GM15510 (cell line): Measurements from ENCODE around the gene CTDP1.

Experiments
- POLR2A ChIP-seq: IDR thresholded peaks from 3 replicates; pipeline ENCODE4 v1.6.1; 2011; ENCODE audit warnings: borderline replicate concordance; ENCODE audit not compliant: insufficient read length; ENCODE audit errors: extremely low read depth

Gene CTDP1

DNA sequence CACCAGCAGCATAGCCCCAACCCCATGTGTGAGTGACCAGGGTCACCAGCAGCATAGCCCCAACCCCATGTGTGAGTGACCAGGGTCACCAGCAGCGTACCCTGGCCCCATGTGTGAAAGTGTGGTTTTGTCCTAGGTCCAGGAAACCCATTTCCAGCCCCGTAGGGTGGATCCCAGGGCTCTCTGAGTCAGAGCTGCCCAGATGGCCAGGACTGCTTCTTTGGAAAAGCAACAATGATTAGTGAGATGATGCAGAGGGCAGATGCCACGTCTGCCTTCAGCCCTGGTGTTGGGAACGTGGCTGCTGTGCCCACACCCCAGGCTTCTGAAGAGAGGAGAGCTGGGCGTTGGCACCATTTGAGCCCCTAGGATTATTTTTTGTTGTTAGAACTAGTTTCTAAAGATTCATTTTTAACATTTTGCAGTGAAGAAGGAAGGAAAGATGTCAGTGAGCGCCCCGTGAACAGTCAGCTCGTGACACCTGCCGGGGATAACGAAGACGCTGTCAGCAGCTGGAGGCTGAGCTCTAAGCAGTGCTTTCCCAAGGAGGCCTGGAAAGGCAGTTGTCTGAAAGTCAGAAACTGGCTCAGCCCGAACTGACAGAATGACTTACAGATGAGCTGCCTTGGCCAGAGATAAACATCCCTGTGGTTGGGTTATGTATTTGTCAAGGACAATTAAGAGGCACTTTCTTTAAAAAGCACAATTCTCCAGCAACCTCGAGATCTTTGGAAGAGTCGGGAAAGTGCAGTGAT, 86.1 kb downstream of the CTDP1 start:
- TF ChIP-seq POLR2A = no peak

DNA sequence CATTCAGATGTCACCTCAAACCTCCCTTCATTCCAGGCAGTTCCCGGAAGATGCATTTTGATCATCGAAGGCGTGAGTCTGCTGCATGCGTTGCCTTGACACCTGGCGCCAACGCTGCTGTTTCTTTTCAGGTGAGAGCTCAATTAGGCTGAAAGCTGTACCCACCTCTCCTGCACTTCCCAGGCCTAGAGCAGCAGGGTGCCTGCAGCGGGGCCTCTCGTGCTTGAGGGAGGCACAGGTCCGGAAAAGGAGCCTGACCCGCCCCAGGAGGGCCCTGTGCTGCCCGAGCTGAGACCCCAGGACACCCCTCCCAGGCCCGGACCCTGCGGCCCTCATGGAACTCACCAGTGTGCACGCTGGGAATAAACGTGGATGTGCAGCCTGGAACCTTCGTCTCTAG, 86.7 kb downstream of the CTDP1 start:
- no peak for TF ChIP-seq POLR2A

DNA sequence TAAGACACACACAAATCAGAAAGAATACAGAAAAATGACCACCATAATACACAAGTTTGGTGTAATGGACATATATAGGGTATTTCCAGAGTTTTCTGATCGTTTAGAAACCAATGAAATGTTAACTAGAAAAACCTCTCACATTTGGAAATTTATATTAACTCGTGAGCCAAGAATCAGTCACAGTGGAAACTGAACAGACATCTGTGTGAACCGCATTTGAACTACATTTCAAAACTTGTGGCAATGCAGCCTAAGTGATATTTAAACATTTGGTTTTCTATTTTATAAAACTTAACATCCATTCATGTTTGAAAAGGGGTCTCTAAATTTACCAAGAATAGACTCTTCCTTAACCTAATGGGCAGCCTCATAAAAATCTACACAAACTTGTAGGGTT, 89.1 kb downstream of the CTDP1 start:
- no peak for TF ChIP-seq POLR2A

DNA sequence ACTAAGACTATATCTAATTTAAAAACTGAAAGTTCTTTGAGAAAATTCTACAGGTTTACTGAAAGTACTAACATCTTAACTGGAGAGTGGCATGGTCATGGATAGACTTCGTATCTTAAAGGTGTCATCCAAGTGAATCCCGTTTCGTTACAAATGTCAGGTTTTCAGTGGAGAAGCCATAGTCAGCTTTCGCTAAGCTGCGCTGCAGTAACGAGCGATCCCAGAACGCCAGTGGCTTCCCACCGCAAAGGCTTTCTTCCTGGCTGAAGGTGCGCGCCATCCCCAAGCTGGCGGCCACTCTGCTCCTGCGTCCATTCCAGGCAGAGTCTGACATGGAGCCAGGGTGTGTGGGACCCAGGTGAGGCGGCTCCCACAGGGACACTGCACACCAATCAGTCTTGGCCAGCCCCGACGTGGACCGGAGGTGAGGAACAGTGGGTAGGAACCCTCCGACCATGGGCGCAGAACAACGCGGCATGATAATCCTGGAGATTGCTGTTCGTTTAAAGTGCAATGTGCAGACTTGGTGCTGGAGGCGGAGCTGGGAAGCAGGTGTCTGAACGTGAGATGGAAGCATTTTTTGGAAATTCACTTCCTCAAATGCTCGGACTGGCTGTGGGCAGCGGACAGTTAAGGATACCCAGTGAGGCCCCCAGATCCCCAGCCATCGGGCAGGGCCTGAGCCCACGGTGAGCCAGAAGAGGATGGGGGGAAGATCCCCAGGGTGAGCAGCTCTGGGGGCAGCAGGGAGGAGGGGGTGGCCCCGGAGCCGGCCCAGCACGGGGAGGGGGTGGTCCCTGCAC, 90.3 kb downstream of the CTDP1 start:
- TF ChIP-seq POLR2A = no peak

DNA sequence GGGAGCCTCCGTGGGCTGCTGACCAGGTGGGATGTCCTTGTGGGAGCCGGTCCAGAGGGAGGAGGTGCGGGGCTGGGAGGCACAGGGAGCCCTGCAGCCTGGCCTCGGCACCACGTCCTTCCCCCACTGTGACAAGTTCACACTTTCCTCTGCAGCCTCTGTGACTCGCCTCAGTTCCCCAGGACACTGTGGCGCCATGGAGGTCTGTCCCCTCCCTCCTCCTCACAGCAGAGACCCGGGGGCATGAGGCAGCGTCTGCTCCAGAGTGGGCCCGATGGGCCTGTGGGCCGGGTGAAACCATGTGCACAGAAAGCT, 90.9 kb downstream of the CTDP1 start:
- no peak for TF ChIP-seq POLR2A

DNA sequence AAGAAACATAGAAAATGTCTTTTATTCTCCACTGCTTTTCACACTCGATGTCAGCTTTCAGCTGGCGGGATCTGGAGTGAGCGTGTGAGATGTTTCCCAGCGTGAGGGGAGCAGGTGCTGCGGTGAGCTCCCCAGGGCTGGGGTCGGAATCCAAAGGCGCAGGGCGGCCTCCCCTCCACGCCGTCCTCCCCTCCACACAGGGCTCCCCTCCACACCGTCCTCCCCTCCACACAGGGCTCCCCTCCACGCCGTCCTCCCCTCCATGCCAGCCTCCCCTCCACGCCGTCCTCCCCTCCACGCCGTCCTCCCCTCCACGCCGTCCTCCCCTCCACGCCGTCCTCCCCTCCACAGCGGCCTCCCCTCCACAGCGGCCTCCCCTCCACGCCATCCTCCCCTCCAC, 91.2 kb downstream of the CTDP1 start:
- no peak for TF ChIP-seq POLR2A

DNA sequence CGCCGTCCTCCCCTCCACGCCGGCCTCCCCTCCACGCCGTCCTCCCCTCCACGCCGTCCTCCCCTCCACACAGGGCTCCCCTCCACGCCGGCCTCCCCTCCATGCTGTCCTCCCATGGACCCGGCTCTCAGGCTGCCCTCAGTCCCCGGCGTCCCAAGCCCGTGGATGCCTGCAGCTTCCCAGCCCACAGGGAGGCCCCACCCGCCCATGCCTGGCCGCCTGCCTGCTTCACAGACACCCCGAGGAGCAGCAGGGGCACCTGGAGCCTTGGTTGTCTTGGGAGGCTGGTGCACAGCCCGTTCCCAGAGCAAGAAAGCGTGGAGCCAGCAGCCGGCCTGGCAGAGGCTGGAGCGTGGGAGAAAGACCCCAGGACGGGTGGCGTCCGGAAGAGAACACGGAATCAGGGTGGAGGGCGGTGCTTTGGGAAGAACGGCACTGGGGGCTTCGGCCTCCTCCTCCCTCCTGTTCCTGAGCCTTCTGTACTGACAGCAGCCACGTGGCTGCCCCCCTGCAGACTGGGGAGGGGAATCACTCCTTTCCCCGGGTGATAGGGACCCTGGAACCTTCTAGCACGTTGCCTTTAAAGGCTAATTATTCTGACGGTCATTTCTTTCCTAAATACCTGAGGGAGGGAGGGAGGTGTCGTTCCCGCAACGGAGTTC, 92.0 kb downstream of the CTDP1 start:
- TF ChIP-seq POLR2A = no peak

DNA sequence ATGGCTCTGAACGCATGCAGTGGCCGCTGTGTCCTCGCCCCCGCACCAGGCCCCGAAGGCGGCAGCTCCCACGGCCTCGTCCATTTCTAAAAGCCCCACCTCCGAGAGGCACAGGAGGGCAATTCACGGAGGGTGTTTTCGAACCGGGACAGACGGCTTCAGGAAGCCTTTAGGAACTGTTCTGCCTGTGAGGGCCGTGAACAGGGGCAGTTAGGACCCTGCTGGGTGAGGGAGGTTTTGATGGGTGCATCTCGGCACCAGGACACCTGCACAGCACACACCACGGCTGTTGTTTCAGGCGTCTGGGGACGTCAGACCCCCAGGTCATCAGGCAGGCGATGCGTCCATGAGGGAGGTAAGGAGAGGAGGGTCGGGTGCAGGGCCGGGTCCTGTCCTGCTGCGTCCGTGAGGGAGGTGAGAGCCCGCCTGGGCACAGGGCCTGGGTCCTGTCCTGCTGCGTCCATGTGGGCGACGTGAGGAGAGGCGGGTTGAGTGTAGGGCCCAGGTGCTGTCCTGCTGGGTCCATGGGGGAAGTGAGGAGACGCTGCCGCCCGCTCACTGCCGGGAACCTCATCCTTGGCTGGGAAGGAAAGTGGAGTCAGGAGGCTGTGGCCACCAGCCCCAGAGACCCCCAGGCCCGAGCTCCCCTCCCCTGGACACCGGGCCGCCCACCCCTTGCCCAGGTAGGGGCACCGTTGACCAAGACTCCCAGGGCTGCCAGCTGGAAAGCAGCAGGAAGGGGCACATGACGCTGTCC, 92.7 kb downstream of the CTDP1 start:
- TF ChIP-seq POLR2A = no peak

DNA sequence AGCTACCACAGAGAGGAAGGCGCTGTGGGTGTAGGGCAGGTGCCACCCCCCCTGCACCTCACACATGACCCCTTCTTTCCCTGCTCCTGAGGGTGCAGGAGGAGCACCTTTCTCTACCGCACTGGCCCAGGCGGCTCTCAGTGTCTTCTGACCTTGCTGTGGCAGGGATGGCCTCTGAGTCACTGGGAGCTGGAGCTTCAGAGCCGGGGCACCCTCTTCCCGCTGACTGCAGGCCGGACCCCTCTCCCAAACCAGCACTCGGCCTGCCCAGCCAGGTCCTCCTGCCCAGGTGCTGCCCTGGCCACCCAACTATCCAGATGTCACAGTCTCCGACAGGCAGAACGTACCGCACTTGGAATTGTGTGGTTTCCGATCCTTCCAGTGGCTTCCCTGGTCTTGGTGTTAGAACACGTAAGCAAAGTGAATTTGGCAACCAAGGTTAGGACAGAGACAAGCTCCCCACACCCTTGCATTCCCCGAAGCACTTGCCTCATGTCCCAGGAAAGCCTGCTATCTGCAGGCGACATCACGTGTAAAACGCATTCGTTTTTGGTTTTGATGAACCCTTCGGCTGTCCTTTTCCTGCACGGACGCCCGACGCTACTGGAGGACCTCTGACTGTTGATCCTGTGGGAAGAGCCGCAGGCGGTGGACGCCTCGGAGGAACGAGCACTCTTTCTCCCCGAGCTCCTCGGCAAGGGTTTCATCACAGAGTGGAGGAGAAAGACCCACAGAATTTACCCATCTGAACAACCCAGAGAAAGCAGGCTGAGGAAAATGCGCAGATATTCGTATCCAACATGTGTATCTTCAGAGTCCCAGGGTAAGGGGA, 93.5 kb downstream of the CTDP1 start:
- no peak for TF ChIP-seq POLR2A

DNA sequence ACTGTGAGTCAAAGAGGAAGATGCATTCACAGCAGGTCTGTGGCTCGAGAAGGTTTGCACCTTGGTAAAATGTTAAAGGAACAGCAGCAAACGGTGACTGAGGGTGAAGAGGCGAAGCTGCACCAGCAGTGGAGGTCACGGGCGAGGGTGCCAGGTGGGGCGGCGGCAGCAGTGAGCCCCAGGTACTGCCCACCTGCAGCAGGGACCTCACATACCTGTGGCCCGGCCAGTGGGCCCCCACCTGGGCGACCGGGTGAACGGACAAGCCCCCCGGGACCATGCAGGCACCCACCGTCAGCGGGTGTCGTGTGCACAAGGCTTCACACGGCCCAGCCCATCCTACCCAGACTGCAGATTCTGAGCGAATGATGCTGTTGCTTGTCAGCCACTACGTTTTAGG, 94.5 kb downstream of the CTDP1 start:
- no peak for TF ChIP-seq POLR2A

DNA sequence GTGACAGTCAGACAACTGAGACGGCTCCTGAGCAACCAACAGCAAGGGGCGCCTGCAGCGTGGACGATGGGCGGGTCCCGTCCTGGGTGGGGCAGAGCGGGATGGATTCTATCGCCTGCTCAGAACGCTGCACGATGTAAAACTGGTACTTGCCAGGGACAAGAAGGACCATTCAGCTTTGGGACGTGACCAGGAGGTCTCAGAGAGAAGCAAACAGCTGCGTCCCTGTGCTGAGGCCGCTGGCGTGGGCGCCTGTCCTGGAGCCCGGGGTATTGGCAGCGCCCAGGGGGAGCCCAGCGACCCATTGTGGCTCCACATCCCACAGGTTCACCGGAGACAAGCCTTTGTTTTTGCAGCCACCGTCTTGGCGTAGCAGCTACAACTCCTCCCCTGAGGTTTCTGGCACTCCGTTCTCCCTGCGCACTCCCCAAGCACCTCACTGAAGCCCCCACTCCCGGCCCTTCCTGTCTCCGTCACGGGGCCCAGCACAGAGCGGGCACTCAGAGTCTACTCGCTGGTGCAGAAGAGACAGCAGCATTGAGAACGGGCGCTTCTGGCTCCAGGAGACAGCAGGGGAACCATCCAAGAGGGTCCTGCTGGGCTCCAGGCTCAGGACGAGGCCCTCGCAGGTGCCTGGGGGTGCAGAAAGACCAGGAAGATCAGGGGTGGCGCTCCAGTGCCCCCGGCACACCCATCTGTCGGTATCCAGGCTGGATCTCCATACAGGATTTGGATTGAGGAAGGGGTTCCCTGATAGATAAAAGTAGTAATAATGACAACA, 96.0 kb downstream of the CTDP1 start:
- TF ChIP-seq POLR2A = no peak

DNA sequence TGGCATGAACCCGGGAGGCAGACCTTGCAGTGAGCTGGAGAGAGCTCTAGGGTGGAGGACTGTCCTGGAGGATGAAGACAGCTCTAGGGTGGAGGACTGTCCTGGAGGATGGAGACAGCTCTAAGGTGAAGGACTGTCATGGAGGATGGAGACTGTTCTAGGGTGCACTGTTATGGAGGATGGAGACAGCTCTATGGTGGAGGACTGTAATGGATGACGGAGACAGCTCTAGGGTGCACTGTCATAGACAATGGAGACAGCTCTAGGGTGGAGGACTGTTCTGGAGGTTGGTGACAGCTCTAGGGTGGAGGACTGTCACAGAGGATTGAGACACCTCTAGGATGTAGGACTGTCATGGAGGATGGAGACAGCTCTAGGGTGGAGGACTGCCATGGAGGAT, 97.1 kb downstream of the CTDP1 start:
- no peak for TF ChIP-seq POLR2A

DNA sequence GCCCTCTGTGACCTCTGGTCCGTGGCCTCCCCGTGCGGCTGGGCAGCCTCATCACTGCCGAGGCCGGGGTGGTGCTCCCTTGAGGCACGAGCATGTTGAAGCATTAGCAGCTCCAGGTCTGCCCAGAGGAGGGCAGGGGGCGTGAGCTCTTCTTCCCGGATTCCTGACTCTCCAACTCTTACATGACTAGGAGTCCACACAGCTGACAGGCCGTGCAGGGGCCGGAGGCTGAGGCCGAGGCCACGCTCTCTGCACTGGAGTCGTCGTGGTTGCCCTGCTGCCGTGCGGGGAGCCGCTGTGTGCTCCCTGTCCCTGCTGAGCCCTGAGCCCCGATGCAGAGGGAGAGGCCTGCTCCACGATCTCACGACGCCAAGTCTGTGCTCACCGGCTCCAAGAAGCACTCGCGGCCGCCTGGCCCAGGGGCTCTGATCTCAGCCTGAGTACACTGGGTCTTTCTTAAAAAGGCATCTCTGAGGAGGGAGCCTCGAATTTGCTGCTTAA, 98.7 kb downstream of the CTDP1 start:
- TF ChIP-seq POLR2A = no peak
